ENCODE measurements around the gene TERT.

Gene TERT

DNA sequence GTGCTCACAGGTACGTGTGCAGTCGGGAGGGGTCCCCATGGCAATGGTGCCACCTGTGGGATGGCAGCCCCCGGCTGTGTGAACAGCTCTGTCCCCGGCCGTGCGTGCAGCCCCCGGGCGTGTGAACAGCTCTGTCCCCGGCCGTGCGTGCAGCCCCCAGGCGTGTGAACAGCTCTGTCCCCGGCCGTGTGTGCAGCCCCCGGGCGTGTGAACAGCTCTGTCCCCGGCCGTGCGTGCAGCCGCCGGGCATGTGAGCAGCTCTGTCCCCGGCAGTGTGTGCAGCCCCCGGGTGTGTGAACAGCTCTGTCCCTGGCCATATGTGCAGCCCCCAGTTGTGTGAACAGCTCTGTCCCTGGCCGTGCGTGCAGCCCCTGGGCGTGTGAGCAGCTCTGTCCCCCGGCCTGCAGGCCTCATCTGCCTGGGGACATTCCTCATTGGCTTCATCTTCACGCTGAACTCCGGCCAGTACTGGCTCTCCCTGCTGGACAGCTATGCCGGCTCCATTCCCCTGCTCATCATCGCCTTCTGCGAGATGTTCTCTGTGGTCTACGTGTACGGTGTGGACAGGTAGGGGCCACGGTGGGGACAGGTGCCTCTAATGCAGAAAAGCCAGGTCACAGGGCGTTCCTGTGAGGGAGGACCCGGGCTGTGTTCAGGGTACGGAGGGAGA lies 75.6 kb downstream of the TERT start:
- DNase-seq (ENCODE audit: low spot score) = no peak

DNA sequence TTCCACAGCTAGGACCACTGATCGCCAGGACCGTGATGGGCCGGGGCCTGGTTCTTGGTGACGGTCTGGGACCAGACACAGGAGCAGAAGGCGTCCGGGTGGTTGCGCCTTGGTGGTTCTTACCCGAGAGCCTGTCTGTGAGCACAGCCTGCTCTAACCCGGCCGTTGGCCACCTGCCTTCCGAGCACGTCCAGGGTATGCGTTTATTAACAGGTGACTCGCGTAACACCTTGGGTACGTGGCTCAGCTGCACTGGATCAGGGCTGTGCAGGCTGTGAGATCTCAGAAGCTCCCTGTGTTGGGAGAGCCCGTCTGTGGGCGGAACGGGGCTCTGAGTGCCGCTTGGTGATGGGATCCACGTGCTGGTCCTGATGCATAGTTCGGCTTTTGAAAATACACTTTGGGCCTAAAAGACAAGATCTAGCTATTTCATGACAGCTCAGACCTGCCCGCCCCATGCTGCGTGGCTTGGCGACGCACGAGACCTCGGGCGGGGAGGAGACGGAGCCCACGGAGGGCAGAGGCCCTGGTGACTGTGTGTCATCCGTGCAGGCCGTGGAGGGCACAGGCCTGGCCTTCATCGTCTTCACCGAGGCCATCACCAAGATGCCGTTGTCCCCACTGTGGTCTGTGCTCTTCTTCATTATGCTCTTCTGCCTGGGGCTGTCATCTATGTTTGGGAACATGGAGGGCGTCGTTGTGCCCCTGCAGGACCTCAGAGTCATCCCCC lies 76.4 kb downstream of the TERT start:
- DNase-seq (ENCODE audit: low spot score) = no peak

DNA sequence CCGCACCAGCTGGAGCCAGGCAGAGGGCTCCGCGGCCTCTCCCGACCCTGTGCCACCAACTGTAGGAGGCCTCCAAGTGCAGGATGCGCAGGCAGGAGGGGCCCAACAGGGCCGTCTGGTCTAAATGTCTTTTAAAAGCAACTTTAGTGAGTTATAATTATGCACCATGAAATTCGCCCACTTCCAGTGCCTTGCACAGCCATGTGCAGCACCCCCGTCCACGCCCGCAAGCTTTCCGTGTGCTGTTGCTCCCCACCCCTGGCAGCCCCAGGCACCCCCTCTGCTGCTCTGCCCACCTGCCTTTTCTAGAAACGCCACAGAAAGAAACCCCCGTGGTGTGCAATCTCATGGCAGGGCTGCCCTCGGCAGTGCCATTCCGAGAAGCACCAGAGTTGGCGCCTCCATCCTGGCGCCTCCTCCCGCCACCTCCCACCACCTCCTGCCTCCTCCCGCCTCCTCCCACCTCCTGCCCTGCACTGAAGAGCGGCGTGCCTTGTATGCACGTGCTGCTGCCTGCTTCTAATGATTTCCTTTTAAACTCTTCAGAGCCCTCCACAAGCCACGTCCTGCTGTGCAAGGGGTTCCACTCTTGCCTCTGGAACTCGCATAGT lies 77.2 kb downstream of the TERT start:
- no peak for DNase-seq (ENCODE audit: low spot score)

DNA sequence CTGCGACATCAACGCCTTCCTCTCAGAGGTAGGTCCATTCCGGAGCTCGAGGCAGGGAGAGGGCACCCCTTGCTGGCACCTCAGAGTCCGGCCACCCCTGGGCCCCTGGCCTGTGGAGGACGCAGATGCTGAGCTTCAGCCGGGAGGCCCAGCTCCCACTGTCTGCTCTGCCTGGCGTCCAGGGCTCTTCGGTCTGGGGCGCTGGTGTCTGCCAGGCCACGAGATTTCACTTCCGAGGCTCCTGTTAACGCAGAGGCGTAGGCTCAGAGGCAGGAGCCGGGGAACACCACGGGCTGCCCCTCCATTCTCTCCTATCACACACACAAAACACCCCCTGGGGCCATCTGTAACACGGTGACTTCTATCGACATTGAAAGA lies 78.0 kb downstream of the TERT start:
- no peak for DNase-seq (ENCODE audit: low spot score)

DNA sequence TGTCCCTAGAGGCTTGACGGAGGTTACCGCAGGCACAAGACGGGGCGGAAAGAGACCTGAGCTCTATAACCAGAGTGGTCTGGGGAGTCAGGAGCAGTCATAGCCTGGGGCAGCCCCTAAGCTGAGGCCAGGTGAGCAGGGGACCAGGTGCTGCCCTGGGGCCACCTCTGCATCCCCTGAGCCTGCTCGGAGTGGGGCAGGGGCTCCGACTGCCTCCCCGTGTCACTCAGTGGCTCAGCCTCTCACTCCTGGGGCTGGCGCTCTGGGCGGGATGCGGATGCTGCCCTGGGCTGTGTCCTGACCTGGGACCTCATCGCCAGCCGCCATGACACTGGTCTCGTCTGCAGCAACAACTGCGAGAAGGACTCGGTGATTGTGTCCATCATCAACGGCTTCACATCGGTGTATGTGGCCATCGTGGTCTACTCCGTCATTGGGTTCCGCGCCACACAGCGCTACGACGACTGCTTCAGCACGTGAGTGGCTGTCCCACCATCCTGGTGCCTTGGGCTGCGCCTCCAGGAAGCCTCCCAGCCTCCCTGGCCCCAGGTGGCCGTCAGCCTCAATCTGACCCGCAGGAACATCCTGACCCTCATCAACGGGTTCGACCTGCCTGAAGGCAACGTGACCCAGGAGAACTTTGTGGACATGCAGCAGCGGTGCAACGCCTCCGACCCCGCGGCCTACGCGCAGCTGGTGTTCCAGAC lies 78.5 kb downstream of the TERT start:
- no peak for DNase-seq (ENCODE audit: low spot score)

DNA sequence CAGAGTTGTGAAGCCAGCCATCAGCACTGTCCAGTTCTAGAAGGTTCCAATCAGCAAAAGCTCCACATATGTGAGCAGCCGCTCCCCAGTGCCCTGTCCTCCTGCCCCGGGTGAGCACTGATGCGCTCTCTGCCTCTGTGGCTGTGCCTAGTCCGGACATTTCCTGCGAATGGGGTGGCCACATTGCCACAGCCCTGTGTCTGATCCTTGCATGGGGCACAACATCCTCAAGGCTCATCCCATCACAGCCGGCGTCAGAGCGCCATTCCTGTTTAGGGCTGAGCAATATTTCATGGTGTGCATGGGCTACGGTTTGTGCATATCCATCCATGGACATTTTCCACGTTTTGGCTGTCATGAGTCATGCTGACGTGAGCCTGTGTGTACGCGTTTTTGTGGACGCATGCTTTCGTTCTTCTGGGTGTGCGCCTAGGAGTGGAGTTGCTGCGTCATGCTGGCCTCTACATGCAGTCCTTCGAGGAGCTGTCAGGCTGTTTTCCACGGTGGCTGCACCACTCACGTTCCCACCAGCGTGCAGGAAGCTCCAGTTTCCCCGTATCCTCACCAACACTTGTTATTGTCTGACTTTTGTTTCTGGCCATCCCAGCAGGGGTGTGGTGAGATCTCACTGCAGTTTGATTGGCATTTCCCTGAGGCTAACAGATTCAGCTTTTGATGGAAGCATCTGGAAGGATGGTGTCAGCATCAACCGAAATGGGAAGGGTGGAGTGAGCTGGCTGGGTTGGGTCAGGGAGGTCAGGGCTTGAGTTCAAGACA lies 79.4 kb downstream of the TERT start:
- no peak for DNase-seq (ENCODE audit: low spot score)

DNA sequence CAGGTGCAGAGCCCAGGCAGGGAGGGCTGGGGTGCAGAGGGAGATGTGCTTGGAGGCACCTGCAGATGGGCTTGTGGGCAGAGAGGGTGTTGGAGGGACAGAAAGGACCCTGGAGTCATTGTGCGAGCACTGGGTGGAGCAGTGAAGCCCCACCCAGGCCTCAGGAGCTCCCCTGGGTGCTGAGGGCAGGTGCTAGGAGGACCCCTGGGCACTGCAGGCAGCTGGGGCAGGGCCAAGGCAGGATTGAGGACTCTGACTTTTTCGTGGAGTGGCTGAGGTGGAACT lies 80.0 kb downstream of the TERT start:
- DNase-seq (ENCODE audit: low spot score) = no peak

DNA sequence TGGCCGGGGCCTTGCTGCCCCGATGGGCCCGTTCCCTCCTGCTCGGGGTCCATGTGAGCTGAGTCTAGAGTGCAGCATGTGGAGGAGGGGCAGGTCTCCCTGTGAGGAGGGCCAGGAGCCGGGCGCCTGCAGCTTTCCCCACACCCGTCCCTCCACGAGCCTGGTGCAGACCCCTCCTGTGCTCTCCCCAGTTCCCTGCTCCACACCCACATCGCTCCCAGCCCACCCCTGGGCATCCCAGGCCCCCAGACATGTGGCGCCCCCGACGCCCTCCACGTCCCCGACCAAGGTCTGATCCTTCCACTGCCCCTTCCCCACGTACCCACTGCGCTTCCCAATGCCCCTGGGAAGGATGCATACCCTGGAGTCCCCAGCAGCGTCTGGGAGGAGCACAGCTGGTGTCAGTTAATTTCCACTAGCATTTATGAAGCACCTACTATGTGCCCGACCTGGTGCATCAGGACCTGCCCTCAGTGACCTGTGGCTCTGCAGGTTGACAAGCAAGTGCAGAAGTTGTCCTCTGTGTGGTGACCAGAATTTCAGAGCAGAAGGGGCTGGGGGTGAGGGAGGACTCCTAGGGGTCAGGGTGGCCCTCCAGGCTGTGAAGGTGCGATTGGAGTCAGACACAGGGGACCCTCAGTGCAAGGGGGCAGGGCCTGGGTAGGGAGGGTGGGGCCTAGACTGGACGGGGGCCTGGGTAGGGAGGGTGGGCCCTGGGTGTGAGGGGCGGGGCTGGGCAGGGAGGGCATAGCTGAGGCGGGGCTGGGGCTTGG lies 80.5 kb downstream of the TERT start:
- no peak for DNase-seq (ENCODE audit: low spot score)

DNA sequence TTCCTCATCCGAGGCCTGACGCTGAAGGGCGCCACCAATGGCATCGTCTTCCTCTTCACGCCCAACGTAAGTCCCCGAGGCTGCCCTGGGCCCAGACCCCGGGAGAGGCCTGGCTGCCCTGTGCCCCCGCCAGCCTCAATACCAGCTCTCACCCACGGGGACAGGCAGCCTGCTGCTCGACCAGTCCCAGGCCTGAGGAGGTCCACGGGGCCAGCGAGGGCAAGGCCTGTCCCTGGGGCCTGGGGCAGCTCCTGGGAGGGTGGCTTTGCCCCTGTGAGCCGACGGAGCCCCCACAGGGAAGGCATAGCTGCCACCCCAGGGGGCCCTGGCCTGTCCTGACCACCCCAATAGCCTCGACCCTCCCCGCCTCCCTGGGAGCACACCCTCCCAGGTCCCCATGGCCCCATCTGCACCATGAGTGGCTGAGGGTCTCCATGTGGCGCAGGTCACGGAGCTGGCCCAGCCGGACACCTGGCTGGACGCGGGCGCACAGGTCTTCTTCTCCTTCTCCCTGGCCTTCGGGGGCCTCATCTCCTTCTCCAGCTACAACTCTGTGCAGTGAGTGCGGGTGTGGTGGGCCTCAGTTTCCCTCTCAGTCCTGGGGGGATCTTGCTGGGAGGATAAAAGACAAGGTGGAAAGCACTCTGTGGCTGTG lies 81.2 kb downstream of the TERT start:
- DNase-seq (ENCODE audit: low spot score) = no peak

DNA sequence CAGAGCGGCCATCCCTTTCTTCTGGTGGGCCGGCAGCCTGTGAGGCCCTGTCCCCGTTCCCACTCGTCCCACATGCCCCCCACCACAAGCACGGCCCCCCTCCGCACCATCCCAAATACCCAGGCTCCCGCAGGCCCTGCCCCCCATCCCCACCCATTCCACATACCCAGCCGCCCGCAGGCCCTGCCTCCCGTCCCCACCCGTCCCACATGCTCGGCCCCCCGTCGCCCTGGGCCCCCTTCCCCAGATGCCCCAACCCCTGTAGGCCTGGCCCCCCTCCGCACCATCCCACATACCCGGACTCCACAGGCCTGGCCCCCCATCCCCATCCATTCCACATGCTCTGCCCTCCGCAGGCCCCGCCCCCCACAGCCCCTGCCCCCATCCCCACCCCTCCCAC lies 82.0 kb downstream of the TERT start:
- no peak for DNase-seq (ENCODE audit: low spot score)

DNA sequence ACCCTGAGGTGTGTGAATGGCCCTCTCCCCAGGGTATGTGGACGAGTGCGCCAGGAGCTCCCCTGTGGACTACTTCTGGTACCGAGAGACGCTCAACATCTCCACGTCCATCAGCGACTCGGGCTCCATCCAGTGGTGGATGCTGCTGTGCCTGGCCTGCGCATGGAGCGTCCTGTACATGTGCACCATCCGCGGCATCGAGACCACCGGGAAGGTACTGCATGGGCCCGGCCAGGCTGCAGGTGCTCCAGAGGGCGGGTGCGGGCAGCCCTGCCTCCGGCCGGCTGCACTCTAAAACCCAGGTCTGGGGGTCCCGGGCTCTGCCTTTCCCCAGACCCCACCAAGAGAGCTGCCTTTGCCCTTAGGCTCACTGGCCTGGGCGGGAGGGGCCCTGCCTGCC lies 82.6 kb downstream of the TERT start:
- DNase-seq (ENCODE audit: low spot score) = no peak

DNA sequence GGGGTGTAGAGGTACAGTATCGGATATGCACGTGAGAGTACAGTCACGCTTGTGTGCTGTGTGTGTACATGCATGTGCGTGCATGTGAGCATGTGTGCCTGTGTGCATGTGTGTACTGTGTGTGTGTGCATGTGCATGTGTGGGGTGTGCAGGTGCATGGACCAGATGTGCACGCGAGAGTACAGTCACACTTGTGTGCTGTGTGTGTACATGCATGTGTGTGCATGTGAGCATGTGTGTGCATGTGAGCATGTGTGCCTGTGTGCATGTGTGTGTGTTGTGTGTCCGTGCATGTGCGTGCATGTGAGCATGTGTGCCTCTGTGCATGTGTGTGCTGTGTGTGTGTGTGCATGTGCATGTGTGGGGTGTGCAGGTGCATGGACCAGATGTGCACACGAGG lies 83.2 kb downstream of the TERT start:
- no peak for DNase-seq (ENCODE audit: low spot score)

DNA sequence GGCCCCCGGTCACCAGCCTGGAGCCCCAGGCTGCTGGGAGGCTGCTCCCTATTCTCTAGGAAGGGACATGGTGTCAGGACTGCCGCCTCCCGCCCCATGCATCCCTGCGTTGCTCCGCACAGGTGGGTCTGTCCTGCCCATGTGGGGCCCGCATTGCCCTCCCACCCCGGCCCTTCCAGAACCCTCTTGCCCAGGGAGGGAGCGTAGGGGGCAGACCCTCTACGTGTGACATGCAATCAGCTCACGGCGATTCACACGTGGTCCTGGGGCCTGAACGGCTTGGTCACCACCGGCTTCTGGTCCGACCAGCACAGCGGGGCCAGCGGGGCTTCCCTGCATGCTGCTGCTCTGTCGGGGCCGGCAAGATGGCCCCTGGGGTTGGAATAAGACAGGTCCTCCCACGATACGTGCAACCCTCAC lies 84.0 kb downstream of the TERT start:
- DNase-seq (ENCODE audit: low spot score) = no peak

DNA sequence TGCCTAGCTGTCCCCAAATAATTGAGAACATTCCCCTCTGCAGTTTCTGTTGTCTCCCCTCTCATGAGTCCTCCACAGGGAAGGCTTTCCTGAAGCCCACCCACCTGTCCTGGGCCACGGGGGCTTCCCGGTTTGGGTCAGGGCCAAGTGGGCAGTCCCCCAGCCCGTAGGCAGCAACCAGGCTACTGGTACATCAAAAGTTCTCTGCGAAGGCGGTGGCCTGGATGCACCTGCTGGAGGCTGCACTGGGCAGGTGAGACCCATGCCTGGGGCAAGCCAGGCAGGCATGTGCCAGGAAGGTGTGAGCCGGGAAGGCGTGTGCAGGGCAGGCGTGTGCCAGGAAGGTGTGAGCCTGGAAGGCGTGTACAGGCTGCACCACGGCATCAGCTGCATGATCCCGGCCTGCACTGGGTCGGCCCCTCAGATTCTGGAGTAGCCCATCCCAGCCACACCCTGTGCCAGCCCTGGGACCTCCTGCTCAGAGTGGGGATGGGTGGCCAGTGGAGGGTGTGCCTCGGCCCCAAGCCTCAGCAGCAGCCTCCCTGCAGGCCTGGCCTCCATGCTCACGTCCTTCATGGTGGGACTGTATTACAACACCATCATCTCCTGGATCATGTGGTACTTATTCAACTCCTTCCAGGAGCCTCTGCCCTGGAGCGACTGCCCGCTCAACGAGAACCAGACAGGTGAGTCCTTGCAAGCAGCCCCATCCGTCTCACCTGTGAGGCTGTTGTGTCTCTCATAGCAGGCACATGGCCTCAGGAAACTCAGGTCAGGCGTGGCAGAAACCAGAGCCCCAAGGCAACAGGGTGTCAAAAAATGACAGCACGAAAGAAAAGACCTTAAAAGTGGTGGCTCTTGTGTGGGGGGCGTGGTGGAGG lies 84.7 kb downstream of the TERT start:
- no peak for DNase-seq (ENCODE audit: low spot score)

DNA sequence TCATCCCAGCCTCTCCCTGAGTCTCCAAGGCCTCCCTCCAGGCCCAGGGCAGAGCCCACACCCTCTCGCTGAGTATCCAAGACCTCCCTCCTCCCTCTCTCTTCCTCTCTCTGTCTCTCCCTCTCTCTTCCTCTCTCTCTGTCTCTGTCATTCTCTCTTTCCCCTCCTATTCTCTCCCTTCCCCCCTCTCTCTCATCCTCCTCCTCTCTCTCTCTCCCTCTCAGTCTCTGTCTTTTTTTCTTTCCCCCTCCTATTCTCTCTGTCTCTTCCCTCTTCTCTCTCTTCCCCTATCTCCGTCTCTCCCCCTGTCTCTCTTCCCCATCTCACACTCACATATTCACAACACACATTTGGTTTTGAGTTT lies 85.4 kb downstream of the TERT start:
- DNase-seq (ENCODE audit: low spot score) = no peak

DNA sequence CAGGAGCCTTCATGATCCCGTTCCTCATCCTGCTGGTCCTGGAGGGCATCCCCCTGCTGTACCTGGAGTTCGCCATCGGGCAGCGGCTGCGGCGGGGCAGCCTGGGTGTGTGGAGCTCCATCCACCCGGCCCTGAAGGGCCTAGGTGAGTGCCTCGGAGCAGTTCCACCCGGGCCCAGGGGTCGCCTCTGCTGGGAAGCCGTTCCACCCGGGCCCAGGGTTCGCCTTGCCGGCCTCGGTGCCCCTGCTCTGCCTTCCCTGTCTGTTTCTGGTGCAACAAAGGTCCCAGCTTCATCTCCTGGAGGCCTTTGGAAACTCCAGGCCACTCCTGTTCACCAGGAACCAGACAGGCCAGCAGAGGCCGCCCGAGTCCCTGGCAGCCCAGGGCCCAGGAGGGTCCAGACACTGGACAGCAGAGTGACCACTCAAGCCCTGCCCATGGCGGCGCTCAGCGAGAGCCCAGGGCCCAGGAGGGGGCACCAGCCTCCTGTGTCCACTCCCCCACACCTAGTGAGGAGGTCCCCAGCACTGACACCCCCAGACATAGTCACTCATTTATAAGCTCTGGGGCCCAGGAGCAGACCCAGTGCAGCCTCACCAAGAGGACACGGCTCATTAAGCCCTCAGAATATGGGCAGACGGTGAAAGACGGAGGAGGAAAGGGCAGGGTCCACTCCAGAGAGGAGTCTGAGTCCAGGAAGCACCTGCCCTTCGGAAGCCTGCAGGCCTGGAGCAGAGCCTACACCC lies 86.0 kb downstream of the TERT start:
- DNase-seq (ENCODE audit: low spot score) = no peak

DNA sequence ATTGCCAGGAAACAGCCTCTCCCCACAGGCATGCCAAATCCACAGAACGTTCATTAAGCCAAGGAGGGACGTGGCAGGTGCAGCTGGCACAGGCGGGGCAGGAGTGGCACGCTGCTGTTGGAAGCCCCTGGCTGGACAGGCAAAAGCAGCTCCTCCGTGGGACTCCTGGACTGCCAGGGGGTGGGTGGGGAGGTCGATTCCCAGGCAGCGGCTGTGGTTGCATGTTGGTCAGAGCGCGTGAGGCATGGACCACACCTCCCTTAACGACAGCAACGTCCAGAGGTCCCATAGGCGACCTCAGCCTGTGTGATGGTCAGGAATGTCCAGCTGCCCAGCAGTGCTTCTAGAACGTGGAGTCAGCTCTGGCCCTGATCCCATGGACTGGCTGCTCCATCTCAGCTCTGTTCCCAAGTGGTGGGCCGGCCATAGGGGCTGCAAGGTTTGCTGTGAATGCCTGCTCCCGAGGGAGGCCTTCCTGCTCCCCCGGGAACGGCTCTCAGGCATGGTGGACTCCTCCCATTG lies 86.6 kb downstream of the TERT start:
- DNase-seq (ENCODE audit: low spot score) = no peak

DNA sequence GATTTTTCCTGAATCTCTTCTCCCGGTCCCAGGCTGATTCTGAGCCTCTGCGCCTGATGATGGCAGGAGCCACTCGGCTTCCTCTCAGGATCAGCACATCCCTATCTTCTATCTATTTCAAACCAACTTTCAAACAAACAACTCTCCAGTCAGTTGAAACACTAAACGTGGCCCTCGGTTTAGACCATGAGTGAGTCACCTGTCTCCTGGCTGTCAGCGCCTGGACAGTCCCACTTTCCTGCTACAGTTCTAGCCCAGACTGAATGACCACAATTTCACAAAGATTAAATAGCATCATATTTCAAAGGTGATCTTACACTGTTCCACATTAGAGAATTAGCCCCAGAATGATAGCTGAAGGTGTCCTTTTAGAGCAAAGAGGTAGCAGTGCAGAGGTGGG lies 87.3 kb downstream of the TERT start:
- no peak for DNase-seq (ENCODE audit: low spot score)

Measured in hematopoietic multipotent progenitor cell treated with erythropoietin and hydrocortisone succinate and interleukin-3 and kit ligand, for 15 days (in vitro differentiated cells).